PC-3 (cell line): ENCODE measurements around the gene EEPD1. TPM values are rescaled to one million over a fixed set of nuclear protein-coding genes. Genes with fewer than 3 reads are reported as not detected.
"Not testable (repeated sequence)": the region's sequence is repeated elsewhere in the genome, so short reads cannot be mapped to it uniquely, and the experiment has no call there.

Experiments used
- ATAC-seq: fragments of 200-7000 bp; cut with Tn5 transposase; 2 replicates; pipeline ENCODE4 v1.9.1; 2020; ENCODE audit warnings: mild to moderate bottlenecking, moderate library complexity
- BruUV-seq: library from RNA; stranded (reverse); fragments of 400-500 nt; replicated peaks from 2 replicates; lab custom pipeline; 2021; lab: Mats Ljungman, UMichigan
- CTCF ChIA-PET: fragments of 300-600 bp; sonication (Branson Sonifier 250); formaldehyde crosslinking; loops from one replicate; lab custom pipeline; 2022; ENCODE audit warnings: antibody characterized with exemption; lab: Charles Lee
- POLR2A ChIA-PET: fragments of 300-600 bp; sonication (Branson Sonifier 250); formaldehyde crosslinking; loops from one replicate; lab custom pipeline; 2022; ENCODE audit warnings: antibody characterized with exemption; ENCODE audit not compliant: unreplicated experiment; lab: Charles Lee
- DNase-seq: peaks from one replicate; pipeline ENCODE4 v3.0.0-alpha.2; 2015
- H2AFZ ChIP-seq: fragments of 300-600 bp; sonication (generic); 2 replicates; pipeline ENCODE4 v1.6.0; 2016; ENCODE audit warnings: antibody characterized with exemption, low read length
- H3F3A ChIP-seq: fragments of 300-600 bp; sonication (generic); one replicate; pipeline ENCODE4 v1.6.0; 2017; ENCODE audit warnings: antibody characterized with exemption, low read length, control low read depth, mild to moderate bottlenecking; ENCODE audit not compliant: unreplicated experiment
- H3K27ac ChIP-seq: fragments of 300-600 bp; sonication (generic); 2 replicates; pipeline ENCODE4 v1.5.1; 2016; ENCODE audit warnings: mild to moderate bottlenecking, low read length
- H3K27me3 ChIP-seq: fragments of 300-600 bp; sonication (generic); 2 replicates; pipeline ENCODE4 v1.6.1; 2016; ENCODE audit warnings: low read length, mixed read lengths
- H3K36me3 ChIP-seq: fragments of 300-600 bp; sonication (generic); 2 replicates; pipeline ENCODE4 v1.6.1; 2016; ENCODE audit warnings: low read depth, mixed run types, low read length, mixed read lengths
- H3K4me1 ChIP-seq: fragments of 300-600 bp; sonication (generic); 2 replicates; pipeline ENCODE4 v1.5.1; 2016; ENCODE audit warnings: low read length; ENCODE audit not compliant: insufficient read depth
- H3K4me2 ChIP-seq: fragments of 300-600 bp; sonication (generic); 2 replicates; pipeline ENCODE4 v1.6.0; 2016; ENCODE audit warnings: low read length
- H3K4me3 ChIP-seq: fragments of 300-600 bp; sonication (generic); 2 replicates; pipeline ENCODE4 v1.5.1; 2016; ENCODE audit warnings: mild to moderate bottlenecking, low read length, mixed read lengths
- H3K79me2 ChIP-seq: fragments of 300-600 bp; sonication (generic); 2 replicates; pipeline ENCODE4 v1.6.1; 2017; ENCODE audit warnings: low read length, mixed read lengths
- H3K9ac ChIP-seq: fragments of 300-600 bp; sonication (generic); 2 replicates; pipeline ENCODE4 v1.6.0; 2016; ENCODE audit warnings: mild to moderate bottlenecking, low read length
- H3K9me2 ChIP-seq: fragments of 300-600 bp; sonication (generic); replicated peaks from 2 replicates; pipeline ENCODE4 v1.6.1; 2016; ENCODE audit warnings: mixed run types, low read length, mixed read lengths
- H3K9me3 ChIP-seq: fragments of 300-600 bp; sonication (generic); 2 replicates; pipeline ENCODE4 v1.6.1; 2016; ENCODE audit warnings: low read length, mixed read lengths
- H4K20me1 ChIP-seq: fragments of 300-600 bp; sonication (generic); 2 replicates; pipeline ENCODE4 v1.6.1; 2016; ENCODE audit warnings: low read length, mixed read lengths
- CTCF ChIP-seq: fragments of 300-600 bp; sonication (generic); conservative IDR thresholded peaks from 2 replicates; pipeline ENCODE4 v1.5.1; 2017; ENCODE audit warnings: antibody characterized with exemption, low read depth, mild to moderate bottlenecking, low read length
- EZH2 ChIP-seq: fragments of 300-600 bp; sonication (generic); IDR thresholded peaks from one replicate; pipeline ENCODE4 v1.6.1; 2017; ENCODE audit warnings: antibody characterized with exemption, mild to moderate bottlenecking, low read length; ENCODE audit not compliant: unreplicated experiment
- EZH2phosphoT487 ChIP-seq: fragments of 300-600 bp; sonication (generic); IDR thresholded peaks from 2 replicates; pipeline ENCODE4 v1.6.1; 2018; ENCODE audit warnings: mild to moderate bottlenecking, antibody characterized with exemption, low read length, borderline replicate concordance
- intact Hi-C: fragments of 100-400 bp; cut with micrococcal nuclease; formaldehyde crosslinking; loops from 2 replicates; pipeline ENCODE4 v1.9.0; 2023
- total RNA-seq: library from RNA; depleted of rRNA; stranded (reverse); fragments of >200 nt; gene quantifications from 2 replicates; pipeline ENCODE4 v1.2.3, GENCODE V29; 2014

Gene EEPD1
- total RNA-seq, 1 experiment from 2014 or later, result 28.3 TPM

- no peaks in the 10 kb centered on the region for H4K20me1 ChIP-seq
- ATAC-seq (no peak), DNase-seq (no peak)
- TF ChIP-seq CTCF (no peak), EZH2 (no peak), EZH2phosphoT487 (no peak)
- intact Hi-C loops, result loop anchor here (5.0 kb wide), 1 partner anchor 400 kb away; no protein-coding TSS in a partner anchor
- no peaks in the 10 kb centered on the region for H3F3A ChIP-seq
- no peaks in the 10 kb centered on the region for H3K9me3 ChIP-seq
- POLR2A ChIA-PET, result no interaction called here
- no peak overlapping the region for H3K4me2 ChIP-seq
- CTCF ChIA-PET, result interaction anchor here (1.4 kb wide), 1 partner anchor 332 kb away, joined by 5 read pairs; no protein-coding TSS in a partner anchor
- no peak overlapping the region for H3K4me3 ChIP-seq
- no peaks in the 10 kb centered on the region for H3K36me3 ChIP-seq
- no peak overlapping the region for H3K27ac ChIP-seq
- no peak overlapping the region for H2AFZ ChIP-seq
- no TSS peak for BruUV-seq
- H3K9me2 ChIP-seq, result no peaks in the 10 kb centered on the region
- no peaks in the 10 kb centered on the region for H3K27me3 ChIP-seq
- no peak overlapping the region for H3K9ac ChIP-seq
- H3K79me2 ChIP-seq, result no peaks in the 10 kb centered on the region
- no peaks in the 10 kb centered on the region for H3K4me1 ChIP-seq
Observed at GRCh38 chr7:36317276-36317675, 164.2 kb downstream of the EEPD1 start.

DNA sequence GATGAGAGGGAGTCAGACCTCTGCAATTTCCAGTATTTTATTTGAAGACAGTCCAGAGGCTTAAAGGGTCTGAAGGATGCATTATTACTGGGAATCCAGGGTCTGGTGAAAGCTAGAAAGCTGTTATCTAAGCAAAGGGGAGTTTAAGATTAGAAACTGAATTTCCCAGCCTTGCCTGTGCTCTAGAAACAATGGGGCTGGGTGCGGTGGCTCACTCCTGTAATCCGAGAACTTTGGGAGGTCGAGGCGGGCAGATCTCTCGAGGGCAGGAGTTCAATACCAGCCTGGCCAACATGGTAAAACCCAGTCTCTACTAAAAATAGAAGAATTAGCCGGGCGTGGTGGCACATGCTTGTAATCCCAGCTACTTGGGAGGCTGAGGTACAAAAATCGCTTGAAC lies 165.1 kb downstream of the EEPD1 start:
- no peak for ATAC-seq
- no peak overlapping the region for H3K27ac ChIP-seq
- BruUV-seq, result no TSS peak

DNA sequence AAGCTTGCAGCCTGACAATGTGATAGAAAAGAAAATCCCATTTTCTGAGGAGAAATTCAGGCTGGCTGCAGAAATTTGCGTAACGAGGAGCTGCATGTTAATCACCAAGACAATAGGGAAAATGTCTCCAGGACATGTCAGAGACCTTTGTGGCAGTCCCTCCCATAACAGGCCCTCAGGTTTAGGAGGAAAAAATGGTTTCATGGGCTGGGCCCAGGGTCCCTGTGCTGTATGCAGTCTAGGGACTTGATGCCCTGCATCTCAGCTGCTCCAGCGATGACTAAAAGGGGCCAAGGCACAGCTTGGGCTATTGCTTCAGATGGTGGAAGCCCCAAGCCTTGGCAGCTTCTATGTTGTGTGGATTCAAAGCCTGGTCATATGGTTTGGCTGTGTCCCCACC lies 168.2 kb downstream of the EEPD1 start:
- H3K79me2 ChIP-seq, H3K27me3 ChIP-seq, DNase-seq, H3K9me2 ChIP-seq, H2AFZ ChIP-seq, H3K9ac ChIP-seq, intact Hi-C loops, H3K4me2 ChIP-seq, POLR2A ChIA-PET, H4K20me1 ChIP-seq, ATAC-seq, H3K27ac ChIP-seq, H3K4me1 ChIP-seq, H3F3A ChIP-seq, H3K9me3 ChIP-seq, H3K4me3 ChIP-seq, BruUV-seq, H3K36me3 ChIP-seq: not testable (repeated sequence)
- CTCF ChIA-PET, result interaction anchor here (0.6 kb wide), 1 partner anchor 336 kb away, joined by 4 read pairs; no protein-coding TSS in a partner anchor

More for the DNA sequence above, 165.1 kb downstream of the EEPD1 start:
- intact Hi-C loops, result loop anchor here (5.0 kb wide), 1 partner anchor 401 kb away; no protein-coding TSS in a partner anchor
- no peaks in the 10 kb centered on the region for H3F3A ChIP-seq
- H3K79me2 ChIP-seq, result no peaks in the 10 kb centered on the region
- H3K4me1 ChIP-seq, result no peaks in the 10 kb centered on the region
- POLR2A ChIA-PET, result interaction anchor here (0.6 kb wide), 1 partner anchor 49 kb away, joined by 5 read pairs; no protein-coding TSS in a partner anchor
- H4K20me1 ChIP-seq, result no peaks in the 10 kb centered on the region
- no peak overlapping the region for H3K4me3 ChIP-seq
- no peak overlapping the region for H3K4me2 ChIP-seq
- DNase-seq, result no peak
- H2AFZ ChIP-seq, result no peak overlapping the region
- CTCF ChIA-PET, result interaction anchor here (1.4 to 1.7 kb wide), 2 partner anchors 14 to 333 kb away, joined by 5 to 7 read pairs; no protein-coding TSS in a partner anchor
- no peaks in the 10 kb centered on the region for H3K36me3 ChIP-seq
- TF ChIP-seq EZH2 (no peak), EZH2phosphoT487 (no peak), CTCF (no peak)
- H3K9ac ChIP-seq, result no peak overlapping the region
- no peaks in the 10 kb centered on the region for H3K9me3 ChIP-seq
- no peaks in the 10 kb centered on the region for H3K27me3 ChIP-seq
- H3K9me2 ChIP-seq, result no peaks in the 10 kb centered on the region
